ENCODE measurements around the gene ARAP3. TPM values are rescaled to one million over a fixed set of nuclear protein-coding genes. Genes with fewer than 3 reads are reported as not detected.

Gene ARAP3
- polyA plus RNA-seq, 4 donors, result 19.8 to 24.4 (median 20.9) TPM

- DNase-seq (ENCODE audit: low read depth in 4 of 4, low spot score in 3 of 4), result no peak
These were observed 8.9 kb downstream of the ARAP3 start for GRCh38 chr5:141672841-141673813.

- no peak for DNase-seq (ENCODE audit: low read depth in 4 of 4, low spot score in 3 of 4)
These were observed 9.8 kb downstream of the ARAP3 start for GRCh38 chr5:141672071-141672840.

GRCh38 chr5:141669520-141669919 is 12.5 kb downstream of the ARAP3 start:
- DNase-seq (ENCODE audit: low read depth in 4 of 4, low spot score in 3 of 4), result no peak

- no peak for DNase-seq (ENCODE audit: low read depth in 4 of 4, low spot score in 3 of 4)
These were observed 13.3 kb downstream of the ARAP3 start for GRCh38 chr5:141668601-141669265.

- no peak for DNase-seq (ENCODE audit: low read depth in 4 of 4, low spot score in 3 of 4)
These were observed 15.8 kb downstream of the ARAP3 start for GRCh38 chr5:141665995-141666940.

GRCh38 chr5:141664733-141665461 is 17.1 kb downstream of the ARAP3 start:
- peak in 3 of 4 donors; percentile 60 to 71 (median 62) for DNase-seq (ENCODE audit: low read depth in 4 of 4, low spot score in 3 of 4)

GRCh38 chr5:141663506-141663905 is 18.5 kb downstream of the ARAP3 start:
- no peak for DNase-seq (ENCODE audit: low read depth in 4 of 4, low spot score in 3 of 4)

GRCh38 chr5:141662028-141662427 is 20.0 kb downstream of the ARAP3 start:
- DNase-seq (ENCODE audit: low read depth in 4 of 4, low spot score in 3 of 4), result no peak

- no peak for DNase-seq (ENCODE audit: low read depth in 4 of 4, low spot score in 3 of 4)
These were observed 24.0 kb downstream of the ARAP3 start for GRCh38 chr5:141657937-141658545.

GRCh38 chr5:141657404-141657803 is 24.6 kb downstream of the ARAP3 start:
- DNase-seq (ENCODE audit: low read depth in 4 of 4, low spot score in 3 of 4), result no peak

- DNase-seq (ENCODE audit: low read depth in 4 of 4, low spot score in 3 of 4), result no peak
These were observed 25.6 kb downstream of the ARAP3 start for GRCh38 chr5:141656396-141656795.

- DNase-seq (ENCODE audit: low read depth in 4 of 4, low spot score in 3 of 4), result no peak
These were observed 27.0 kb downstream of the ARAP3 start for GRCh38 chr5:141655020-141655419.

- no peak for DNase-seq (ENCODE audit: low read depth in 4 of 4, low spot score in 3 of 4)
These were observed 27.7 kb downstream of the ARAP3 start for GRCh38 chr5:141654298-141654697.

- DNase-seq (ENCODE audit: low read depth in 4 of 4, low spot score in 3 of 4), result no peak
These were observed 30.3 kb downstream of the ARAP3 start for GRCh38 chr5:141651728-141652105.

- peak; percentile 67 to 70 (median 68) for DNase-seq (ENCODE audit: low read depth in 4 of 4, low spot score in 3 of 4)
These were observed 30.9 kb downstream of the ARAP3 start, which contains the start of gene FCHSD1 for GRCh38 chr5:141650851-141651727. FCHSD1 (minus strand) TSS chr5:141651418; CDS start chr5:141651368, 50 bp downstream.

- no peak for DNase-seq (ENCODE audit: low read depth in 4 of 4, low spot score in 3 of 4)
These were observed 32.1 kb downstream of the ARAP3 start for GRCh38 chr5:141649972-141650371.

- no peak for DNase-seq (ENCODE audit: low read depth in 4 of 4, low spot score in 3 of 4)
These were observed 32.9 kb downstream of the ARAP3 start for GRCh38 chr5:141649056-141649688.

All from right renal pelvis (tissue), 4 donors.